SK-N-SH treated with all-trans-retinoic acid at 6 μM for 48 hours (cell line): ENCODE data around the gene PRKCI.
"Not testable (repeated sequence)": the region's sequence is repeated elsewhere in the genome, so short reads cannot be mapped to it uniquely, and the experiment has no call there.

Experiments used
- ATAC-seq: fragments of 200-7000 bp; cut with Tn5 transposase; 3 replicates; pipeline ENCODE4 v1.9.1; 2020; ENCODE audit warnings: mild to moderate bottlenecking, moderate library complexity
- ARNTL ChIP-seq: fragments of 450-650 bp; formaldehyde crosslinking; IDR thresholded peaks from 2 replicates; pipeline ENCODE4 v1.5.0; 2020; ENCODE audit warnings: low read depth, mild to moderate bottlenecking, moderate library complexity, borderline replicate concordance
- BACH2 ChIP-seq: fragments of 250-450 bp; sonication (Bioruptor Pico); IDR thresholded peaks from 2 replicates; pipeline ENCODE4 v1.9.0; 2021; ENCODE audit warnings: mild to moderate bottlenecking, borderline replicate concordance
- CSDC2 ChIP-seq: fragments of 250-450 bp; sonication (Bioruptor Pico); IDR thresholded peaks from 2 replicates; pipeline ENCODE4 v1.5.0; 2020; ENCODE audit warnings: mild to moderate bottlenecking, moderate library complexity
- ISL1 ChIP-seq: fragments of 250-450 bp; sonication (Bioruptor Pico); IDR thresholded peaks from 2 replicates; pipeline ENCODE4 v2.1.2; 2022; ENCODE audit warnings: mild to moderate bottlenecking, moderate library complexity
- OSR1 ChIP-seq: fragments of 250-450 bp; sonication (Bioruptor Pico); IDR thresholded peaks from 2 replicates; pipeline ENCODE4 v1.8.0; 2022; ENCODE audit warnings: moderate library complexity, mild to moderate bottlenecking, inconsistent platforms
- PPARA ChIP-seq: fragments of 250-450 bp; sonication (Bioruptor Pico); IDR thresholded peaks from 2 replicates; pipeline ENCODE4 v1.5.0; 2020; ENCODE audit warnings: mild to moderate bottlenecking, borderline replicate concordance
- RARB ChIP-seq: fragments of 250-450 bp; sonication (Bioruptor Pico); IDR thresholded peaks from 2 replicates; pipeline ENCODE4 v1.8.0; 2021; ENCODE audit warnings: mild to moderate bottlenecking, moderate library complexity
- TCF4 ChIP-seq: fragments of 250-450 bp; sonication (Bioruptor Pico); IDR thresholded peaks from 2 replicates; pipeline ENCODE4 v1.8.0; 2021; ENCODE audit warnings: mild to moderate bottlenecking, moderate library complexity, borderline replicate concordance
- ZC3H10 ChIP-seq: fragments of 250-450 bp; sonication (Bioruptor Pico); IDR thresholded peaks from 2 replicates; pipeline ENCODE4 v1.5.1; 2021; ENCODE audit warnings: mild to moderate bottlenecking, moderate library complexity
- ZFP30 ChIP-seq: fragments of 450-650 bp; formaldehyde crosslinking; IDR thresholded peaks from 2 replicates; pipeline ENCODE4 v1.5.0; 2022; ENCODE audit warnings: mild to moderate bottlenecking, moderate library complexity
- ZNF565 ChIP-seq: fragments of 450-650 bp; formaldehyde crosslinking; conservative IDR thresholded peaks from 2 replicates; pipeline ENCODE4 v1.5.0; 2020; ENCODE audit warnings: low read depth, mild to moderate bottlenecking, moderate library complexity
- ZNF70 ChIP-seq: fragments of 450-650 bp; formaldehyde crosslinking; IDR thresholded peaks from 2 replicates; pipeline ENCODE4 v1.5.0; 2020; ENCODE audit warnings: mild to moderate bottlenecking, moderate library complexity
- ZNF8 ChIP-seq: fragments of 450-650 bp; formaldehyde crosslinking; IDR thresholded peaks from 2 replicates; pipeline ENCODE4 v1.5.0; 2020; ENCODE audit warnings: mild to moderate bottlenecking, moderate library complexity
- TF ChIP-seq, protein P1 (sequence below): fragments of 250-450 bp; sonication (Bioruptor Pico); IDR thresholded peaks from 2 replicates; pipeline ENCODE4 v1.5.1; 2021; ENCODE audit warnings: mild to moderate bottlenecking, moderate library complexity
- TF ChIP-seq, protein P2 (sequence below): fragments of 250-450 bp; sonication (Bioruptor Pico); IDR thresholded peaks from 2 replicates; pipeline ENCODE4 v1.5.0; 2020; ENCODE audit warnings: mild to moderate bottlenecking, moderate library complexity
- TF ChIP-seq, protein P3 (sequence below): fragments of 250-450 bp; sonication (Bioruptor Pico); IDR thresholded peaks from 2 replicates; pipeline ENCODE4 v1.8.0; 2020; ENCODE audit warnings: mild to moderate bottlenecking, moderate library complexity, borderline replicate concordance
- TF ChIP-seq, protein P4 (sequence below): fragments of 250-450 bp; sonication (Bioruptor Pico); IDR thresholded peaks from 2 replicates; pipeline ENCODE4 v1.8.0; 2021; ENCODE audit warnings: low read depth, mild to moderate bottlenecking, moderate library complexity, borderline replicate concordance

PRKCI gene

DNA sequence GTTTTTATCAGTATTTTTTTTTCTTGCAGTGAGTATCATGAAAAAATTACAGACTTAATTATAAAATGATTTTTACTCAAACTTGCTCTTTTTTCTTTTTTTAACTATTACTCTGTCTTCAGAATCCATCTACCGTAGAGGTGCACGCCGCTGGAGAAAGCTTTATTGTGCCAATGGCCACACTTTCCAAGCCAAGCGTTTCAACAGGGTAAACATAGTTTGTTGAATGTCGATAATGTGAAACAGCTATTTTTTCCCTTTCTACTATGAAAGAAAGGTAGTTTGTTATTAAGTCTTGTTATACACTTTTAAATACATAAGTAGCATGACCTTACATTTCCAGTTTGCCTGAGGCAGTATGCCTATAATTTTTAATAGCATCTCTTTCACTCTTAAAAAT is 45.6 kb downstream of the PRKCI start:
- TF ChIP-seq ARNTL (CRISPR knock-in tag) (no peak), ZNF8 (CRISPR knock-in tag) (no peak), TCF4 (CRISPR knock-in tag) (no peak), ISL1 (no peak), RARB (CRISPR knock-in tag) (no peak), PPARA (CRISPR knock-in tag) (no peak), ZNF565 (CRISPR knock-in tag) (no peak), ZNF70 (CRISPR knock-in tag) (no peak), CSDC2 (CRISPR knock-in tag) (no peak), OSR1 (CRISPR knock-in tag) (no peak), BACH2 (CRISPR knock-in tag) (no peak), ZFP30 (no peak), ZC3H10 (CRISPR knock-in tag) (no peak)
- TF ChIP-seq, protein P1, sequence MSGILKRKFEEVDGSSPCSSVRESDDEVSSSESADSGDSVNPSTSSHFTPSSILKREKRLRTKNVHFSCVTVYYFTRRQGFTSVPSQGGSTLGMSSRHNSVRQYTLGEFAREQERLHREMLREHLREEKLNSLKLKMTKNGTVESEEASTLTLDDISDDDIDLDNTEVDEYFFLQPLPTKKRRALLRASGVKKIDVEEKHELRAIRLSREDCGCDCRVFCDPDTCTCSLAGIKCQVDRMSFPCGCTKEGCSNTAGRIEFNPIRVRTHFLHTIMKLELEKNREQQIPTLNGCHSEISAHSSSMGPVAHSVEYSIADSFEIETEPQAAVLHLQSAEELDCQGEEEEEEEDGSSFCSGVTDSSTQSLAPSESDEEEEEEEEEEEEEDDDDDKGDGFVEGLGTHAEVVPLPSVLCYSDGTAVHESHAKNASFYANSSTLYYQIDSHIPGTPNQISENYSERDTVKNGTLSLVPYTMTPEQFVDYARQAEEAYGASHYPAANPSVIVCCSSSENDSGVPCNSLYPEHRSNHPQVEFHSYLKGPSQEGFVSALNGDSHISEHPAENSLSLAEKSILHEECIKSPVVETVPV (CRISPR knock-in tag) = no peak
- TF ChIP-seq, protein P2, sequence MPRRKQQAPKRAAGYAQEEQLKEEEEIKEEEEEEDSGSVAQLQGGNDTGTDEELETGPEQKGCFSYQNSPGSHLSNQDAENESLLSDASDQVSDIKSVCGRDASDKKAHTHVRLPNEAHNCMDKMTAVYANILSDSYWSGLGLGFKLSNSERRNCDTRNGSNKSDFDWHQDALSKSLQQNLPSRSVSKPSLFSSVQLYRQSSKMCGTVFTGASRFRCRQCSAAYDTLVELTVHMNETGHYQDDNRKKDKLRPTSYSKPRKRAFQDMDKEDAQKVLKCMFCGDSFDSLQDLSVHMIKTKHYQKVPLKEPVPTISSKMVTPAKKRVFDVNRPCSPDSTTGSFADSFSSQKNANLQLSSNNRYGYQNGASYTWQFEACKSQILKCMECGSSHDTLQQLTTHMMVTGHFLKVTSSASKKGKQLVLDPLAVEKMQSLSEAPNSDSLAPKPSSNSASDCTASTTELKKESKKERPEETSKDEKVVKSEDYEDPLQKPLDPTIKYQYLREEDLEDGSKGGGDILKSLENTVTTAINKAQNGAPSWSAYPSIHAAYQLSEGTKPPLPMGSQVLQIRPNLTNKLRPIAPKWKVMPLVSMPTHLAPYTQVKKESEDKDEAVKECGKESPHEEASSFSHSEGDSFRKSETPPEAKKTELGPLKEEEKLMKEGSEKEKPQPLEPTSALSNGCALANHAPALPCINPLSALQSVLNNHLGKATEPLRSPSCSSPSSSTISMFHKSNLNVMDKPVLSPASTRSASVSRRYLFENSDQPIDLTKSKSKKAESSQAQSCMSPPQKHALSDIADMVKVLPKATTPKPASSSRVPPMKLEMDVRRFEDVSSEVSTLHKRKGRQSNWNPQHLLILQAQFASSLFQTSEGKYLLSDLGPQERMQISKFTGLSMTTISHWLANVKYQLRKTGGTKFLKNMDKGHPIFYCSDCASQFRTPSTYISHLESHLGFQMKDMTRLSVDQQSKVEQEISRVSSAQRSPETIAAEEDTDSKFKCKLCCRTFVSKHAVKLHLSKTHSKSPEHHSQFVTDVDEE (CRISPR knock-in tag) = no peak
- TF ChIP-seq, protein P3, sequence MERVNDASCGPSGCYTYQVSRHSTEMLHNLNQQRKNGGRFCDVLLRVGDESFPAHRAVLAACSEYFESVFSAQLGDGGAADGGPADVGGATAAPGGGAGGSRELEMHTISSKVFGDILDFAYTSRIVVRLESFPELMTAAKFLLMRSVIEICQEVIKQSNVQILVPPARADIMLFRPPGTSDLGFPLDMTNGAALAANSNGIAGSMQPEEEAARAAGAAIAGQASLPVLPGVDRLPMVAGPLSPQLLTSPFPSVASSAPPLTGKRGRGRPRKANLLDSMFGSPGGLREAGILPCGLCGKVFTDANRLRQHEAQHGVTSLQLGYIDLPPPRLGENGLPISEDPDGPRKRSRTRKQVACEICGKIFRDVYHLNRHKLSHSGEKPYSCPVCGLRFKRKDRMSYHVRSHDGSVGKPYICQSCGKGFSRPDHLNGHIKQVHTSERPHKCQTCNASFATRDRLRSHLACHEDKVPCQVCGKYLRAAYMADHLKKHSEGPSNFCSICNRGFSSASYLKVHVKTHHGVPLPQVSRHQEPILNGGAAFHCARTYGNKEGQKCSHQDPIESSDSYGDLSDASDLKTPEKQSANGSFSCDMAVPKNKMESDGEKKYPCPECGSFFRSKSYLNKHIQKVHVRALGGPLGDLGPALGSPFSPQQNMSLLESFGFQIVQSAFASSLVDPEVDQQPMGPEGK (CRISPR knock-in tag) = no peak
- TF ChIP-seq, protein P4, sequence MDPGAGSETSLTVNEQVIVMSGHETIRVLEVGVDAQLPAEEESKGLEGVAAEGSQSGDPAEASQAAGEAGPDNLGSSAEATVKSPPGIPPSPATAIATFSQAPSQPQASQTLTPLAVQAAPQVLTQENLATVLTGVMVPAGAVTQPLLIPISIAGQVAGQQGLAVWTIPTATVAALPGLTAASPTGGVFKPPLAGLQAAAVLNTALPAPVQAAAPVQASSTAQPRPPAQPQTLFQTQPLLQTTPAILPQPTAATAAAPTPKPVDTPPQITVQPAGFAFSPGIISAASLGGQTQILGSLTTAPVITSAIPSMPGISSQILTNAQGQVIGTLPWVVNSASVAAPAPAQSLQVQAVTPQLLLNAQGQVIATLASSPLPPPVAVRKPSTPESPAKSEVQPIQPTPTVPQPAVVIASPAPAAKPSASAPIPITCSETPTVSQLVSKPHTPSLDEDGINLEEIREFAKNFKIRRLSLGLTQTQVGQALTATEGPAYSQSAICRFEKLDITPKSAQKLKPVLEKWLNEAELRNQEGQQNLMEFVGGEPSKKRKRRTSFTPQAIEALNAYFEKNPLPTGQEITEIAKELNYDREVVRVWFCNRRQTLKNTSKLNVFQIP (CRISPR knock-in tag) = no peak
- TF ChIP-seq, all 23 proteins: peak for 0
- ATAC-seq = no peak

DNA sequence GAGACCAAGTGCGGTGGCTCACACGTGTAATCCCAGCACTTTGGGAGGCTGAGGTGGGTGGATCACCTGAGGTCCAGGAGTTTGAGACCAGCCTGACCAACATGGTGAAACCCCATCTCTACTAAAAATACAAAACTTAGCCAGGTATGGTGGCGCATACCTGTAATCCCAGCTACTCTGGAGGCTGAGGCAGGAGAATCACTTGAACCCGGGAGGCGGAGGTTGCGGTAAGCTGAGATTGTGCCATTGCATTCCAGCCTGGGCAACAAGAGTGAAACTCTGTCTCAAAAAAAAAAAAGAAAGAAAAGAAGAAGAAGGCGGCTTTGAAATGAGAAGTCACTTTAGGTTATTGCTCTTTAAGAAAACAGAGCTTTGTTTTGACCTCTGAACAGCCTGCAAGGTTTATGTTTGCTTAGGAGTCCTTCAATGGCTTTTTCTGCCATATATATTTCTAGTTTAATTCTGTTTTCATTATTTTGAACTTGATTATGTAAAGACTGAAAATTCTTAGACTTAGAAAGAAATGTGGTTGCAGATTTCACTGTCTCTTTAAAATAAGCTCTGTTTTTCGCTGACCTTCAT is 47.5 kb downstream of the PRKCI start:
- not testable (repeated sequence) for ATAC-seq

DNA sequence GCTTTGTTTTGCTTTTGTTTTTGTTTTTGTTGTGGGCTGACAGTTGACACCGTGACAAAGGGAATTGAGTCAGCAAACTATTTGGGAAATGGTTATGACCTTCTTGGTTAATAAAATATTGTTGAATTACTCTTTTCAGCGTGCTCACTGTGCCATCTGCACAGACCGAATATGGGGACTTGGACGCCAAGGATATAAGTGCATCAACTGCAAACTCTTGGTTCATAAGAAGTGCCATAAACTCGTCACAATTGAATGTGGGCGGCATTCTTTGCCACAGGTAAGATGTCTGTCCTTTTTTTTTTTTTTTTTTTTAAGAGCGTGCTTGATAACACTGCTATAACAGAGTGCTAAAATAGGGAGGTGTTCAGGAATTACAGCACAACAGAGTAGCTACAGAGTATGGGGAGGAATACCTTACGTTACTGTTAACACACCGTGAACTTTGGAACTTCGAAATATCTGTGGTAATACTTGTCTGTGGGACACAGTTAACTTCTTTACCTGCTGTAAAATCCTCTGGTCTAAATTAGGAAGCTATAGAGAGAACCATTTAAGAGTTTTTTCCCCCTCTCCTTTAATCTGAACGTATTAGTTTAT is 48.2 kb downstream of the PRKCI start:
- no peak for ATAC-seq
- TF ChIP-seq ZNF8 (CRISPR knock-in tag) (no peak), ZC3H10 (CRISPR knock-in tag) (no peak), PPARA (CRISPR knock-in tag) (no peak), ZNF70 (CRISPR knock-in tag) (no peak)
- TF ChIP-seq, protein P1 (CRISPR knock-in tag) = no peak
- TF ChIP-seq, protein P3 (CRISPR knock-in tag) = no peak
